Karpas-422 (cell line): ENCODE results near the gene STOML1. TPM values are rescaled to one million over a fixed set of nuclear protein-coding genes. Genes with fewer than 3 reads are reported as not detected.

Experiments
- DNase-seq: peaks from one replicate; pipeline ENCODE4 v3.0.0-alpha.2; 2015
- H2AFZ ChIP-seq: fragments of 200-600 bp; sonication (generic); 2 replicates; pipeline ENCODE4 v1.6.1; 2014; ENCODE audit warnings: antibody characterized with exemption, low read length, mixed read lengths
- H3K27ac ChIP-seq: fragments of 200-600 bp; sonication (generic); 2 replicates; pipeline ENCODE4 v1.5.1; 2014; ENCODE audit warnings: mild to moderate bottlenecking, low read length, moderate library complexity
- H3K27me3 ChIP-seq: fragments of 200-600 bp; sonication (generic); 2 replicates; pipeline ENCODE4 v1.6.1; 2014; ENCODE audit warnings: low read length, mixed read lengths
- H3K36me3 ChIP-seq: fragments of 200-600 bp; sonication (generic); 2 replicates; pipeline ENCODE4 v1.6.1; 2014; ENCODE audit warnings: low read length, mixed read lengths; ENCODE audit not compliant: insufficient read depth
- H3K4me1 ChIP-seq: fragments of 200-600 bp; sonication (generic); 2 replicates; pipeline ENCODE4 v1.6.1; 2014; ENCODE audit warnings: mild to moderate bottlenecking, low read length, mixed read lengths
- H3K4me2 ChIP-seq: fragments of 200-600 bp; sonication (generic); 2 replicates; pipeline ENCODE4 v1.6.1; 2014; ENCODE audit warnings: low read length, low read depth, mild to moderate bottlenecking; ENCODE audit not compliant: poor library complexity, severe bottlenecking
- H3K4me3 ChIP-seq: fragments of 200-600 bp; sonication (generic); 2 replicates; pipeline ENCODE4 v1.5.1; 2014; ENCODE audit warnings: mild to moderate bottlenecking, antibody characterized with exemption, low read length, mixed read lengths
- H3K79me2 ChIP-seq: fragments of 200-600 bp; sonication (generic); 2 replicates; pipeline ENCODE4 v1.6.1; 2014; ENCODE audit warnings: mild to moderate bottlenecking, low read length, mixed read lengths
- H3K9ac ChIP-seq: fragments of 200-600 bp; sonication (generic); 2 replicates; pipeline ENCODE4 v1.6.0; 2014; ENCODE audit warnings: low read length
- H3K9me2 ChIP-seq: fragments of 200-600 bp; sonication (generic), shearing (Covaris generic); replicated peaks from 2 replicates; pipeline ENCODE4 v1.6.0; 2014; ENCODE audit warnings: mild to moderate bottlenecking, low read length, moderate library complexity; ENCODE audit not compliant: insufficient read depth
- H3K9me3 ChIP-seq: fragments of 300-700, 200-600 bp; sonication (generic); 2 replicates; pipeline ENCODE4 v1.6.1; 2014; ENCODE audit warnings: low read length, mixed read lengths
- H4K20me1 ChIP-seq: fragments of 200-600 bp; sonication (generic); 2 replicates; pipeline ENCODE4 v1.6.1; 2014; ENCODE audit warnings: mild to moderate bottlenecking, antibody characterized with exemption, low read length, low read depth; ENCODE audit not compliant: insufficient read depth
- total RNA-seq: library from RNA; depleted of rRNA; stranded (reverse); fragments of >200 nt; shearing (Covaris generic); gene quantifications from 2 replicates; pipeline ENCODE4 v1.2.3, GENCODE V29; 2014; ENCODE audit warnings: low replicate concordance

STOML1 gene
- total RNA-seq, 1 experiment from 2014 or later = 2.3 TPM

DNA sequence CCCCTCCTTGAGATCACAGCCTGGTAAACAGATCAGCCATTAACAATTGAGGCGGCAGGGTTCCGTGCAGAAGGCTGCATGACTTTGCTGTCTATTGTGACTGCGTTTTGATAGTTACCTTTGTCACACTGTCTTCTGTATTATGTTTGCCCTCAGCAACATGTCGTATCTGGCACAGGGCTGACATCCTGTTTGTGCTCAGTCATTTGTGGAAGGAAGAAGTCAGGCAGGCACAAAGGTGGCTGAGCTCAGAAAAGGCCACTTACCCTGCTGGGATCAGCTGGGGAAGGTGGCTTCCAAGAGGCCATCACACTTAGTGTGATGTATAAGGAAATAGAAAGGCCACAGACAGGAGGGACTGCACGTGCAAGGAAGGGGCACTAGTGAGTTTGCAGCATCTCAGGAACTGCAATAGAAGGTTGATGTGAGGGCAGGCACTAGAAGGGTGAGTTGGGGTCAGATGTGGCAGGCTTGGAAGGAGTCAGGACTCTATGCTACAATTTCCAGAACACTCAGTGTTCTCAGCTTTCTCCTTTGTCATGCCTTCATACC is 15.8 kb upstream of the STOML1 start:
- Histone ChIP-seq H3K4me3 (no peak overlapping the region), H3K79me2 (peaks cover 88% of the 10 kb centered on the region), H3K4me1 (peaks cover 16% of the 10 kb centered on the region), H3K27ac (no peak overlapping the region), H3K36me3 (peaks cover 28% of the 10 kb centered on the region), H3K9ac (no peak overlapping the region), H3K27me3 (no peaks in the 10 kb centered on the region), H3K9me2 (no peaks in the 10 kb centered on the region), H2AFZ (no peak overlapping the region), H3K9me3 (no peaks in the 10 kb centered on the region), H4K20me1 (no peaks in the 10 kb centered on the region), H3K4me2 (no peak overlapping the region)
- no peak for DNase-seq

DNA sequence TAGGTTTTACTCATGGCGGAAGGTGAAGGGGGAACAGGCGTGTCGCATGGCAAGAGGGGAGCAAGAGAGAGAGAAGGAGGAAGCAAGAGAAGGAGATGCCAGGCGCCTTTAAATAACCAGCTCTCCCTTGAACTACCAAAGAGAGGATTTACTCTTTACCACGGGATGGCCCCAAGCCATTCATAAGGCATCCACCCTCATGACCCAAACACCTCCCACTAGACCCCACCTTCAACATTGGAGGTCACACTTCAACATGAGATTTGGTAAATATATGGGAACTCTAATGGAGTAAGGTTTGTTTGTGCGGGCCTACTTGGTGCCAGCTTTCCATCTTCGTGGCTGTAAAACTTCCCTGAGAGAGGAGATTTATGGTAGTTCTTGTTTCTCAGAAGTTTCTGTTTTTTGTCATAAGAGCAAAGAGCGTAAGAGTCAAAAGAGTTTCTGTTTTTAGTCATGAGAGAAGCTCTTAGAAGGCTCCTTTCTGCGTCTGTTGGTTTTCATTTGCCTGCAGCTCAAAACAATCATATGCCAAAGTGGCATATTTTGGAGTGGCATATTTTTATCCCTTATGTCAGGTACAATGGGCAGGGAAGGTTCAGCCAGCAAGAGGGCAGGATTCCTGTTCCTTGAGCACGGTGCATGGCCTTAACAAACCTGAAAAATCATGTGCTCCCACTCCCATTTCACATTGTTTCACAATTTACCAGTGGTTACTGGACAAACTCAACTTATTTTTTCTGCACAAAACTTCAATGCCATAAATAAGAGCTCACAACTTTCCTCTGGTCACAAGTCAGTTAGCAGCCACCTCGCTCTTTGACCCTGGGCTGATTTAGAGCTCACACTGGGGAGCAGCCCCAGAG is 14.9 kb upstream of the STOML1 start:
- no peak for DNase-seq
- no peak overlapping the region for H3K4me3 ChIP-seq
- no peaks in the 10 kb centered on the region for H4K20me1 ChIP-seq
- H3K9ac ChIP-seq = no peak overlapping the region
- peaks cover 88% of the 10 kb centered on the region for H3K79me2 ChIP-seq
- H3K9me2 ChIP-seq = no peaks in the 10 kb centered on the region
- no peak overlapping the region for H2AFZ ChIP-seq
- H3K27ac ChIP-seq = no peak overlapping the region
- peaks cover 16% of the 10 kb centered on the region for H3K4me1 ChIP-seq
- H3K36me3 ChIP-seq = peaks cover 31% of the 10 kb centered on the region
- H3K9me3 ChIP-seq = no peaks in the 10 kb centered on the region
- no peaks in the 10 kb centered on the region for H3K27me3 ChIP-seq
- H3K4me2 ChIP-seq = no peak overlapping the region

DNA sequence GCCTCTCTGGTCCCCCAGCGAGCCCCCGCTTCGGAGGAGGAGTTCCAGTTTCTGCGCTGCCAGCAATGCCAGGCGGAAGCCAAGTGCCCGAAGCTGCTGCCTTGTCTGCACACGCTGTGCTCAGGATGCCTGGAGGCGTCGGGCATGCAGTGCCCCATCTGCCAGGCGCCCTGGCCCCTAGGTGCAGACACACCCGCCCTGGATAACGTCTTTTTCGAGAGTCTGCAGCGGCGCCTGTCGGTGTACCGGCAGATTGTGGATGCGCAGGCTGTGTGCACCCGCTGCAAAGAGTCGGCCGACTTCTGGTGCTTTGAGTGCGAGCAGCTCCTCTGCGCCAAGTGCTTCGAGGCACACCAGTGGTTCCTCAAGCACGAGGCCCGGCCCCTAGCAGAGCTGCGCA is 5.9 kb upstream of the STOML1 start:
- Histone ChIP-seq H3K4me2 (no peak overlapping the region), H3K9me3 (no peaks in the 10 kb centered on the region), H4K20me1 (no peaks in the 10 kb centered on the region), H3K27me3 (no peaks in the 10 kb centered on the region), H3K79me2 (peaks cover 76% of the 10 kb centered on the region), H3K4me1 (peaks cover 29% of the 10 kb centered on the region), H3K9me2 (no peaks in the 10 kb centered on the region), H2AFZ (no peak overlapping the region), H3K4me3 (no peak overlapping the region), H3K36me3 (peaks cover 9% of the 10 kb centered on the region; the same call in 1 of the 2 replicates), H3K9ac (no peak overlapping the region), H3K27ac (no peak overlapping the region)
- DNase-seq = no peak

DNA sequence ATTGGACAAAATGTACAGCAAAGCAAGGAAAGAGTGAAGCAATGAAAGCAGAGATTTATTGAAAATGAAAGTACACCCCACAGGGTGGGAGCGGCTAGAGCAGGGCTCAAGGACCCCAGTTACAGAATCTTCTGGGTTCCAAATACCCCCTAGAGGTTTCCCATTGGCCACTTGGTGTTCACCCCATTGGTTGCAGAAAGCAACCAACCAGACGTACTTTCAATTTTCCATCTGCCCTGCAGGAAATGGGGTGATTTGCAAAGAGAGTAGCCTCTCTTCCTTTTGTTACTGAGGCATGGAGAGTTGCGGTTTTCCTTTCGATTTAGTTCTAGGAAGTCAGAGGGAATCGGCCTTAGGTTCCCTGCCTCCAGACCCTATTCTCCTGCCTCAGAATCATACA is 4.8 kb upstream of the STOML1 start:
- Histone ChIP-seq H3K4me2 (peak overlapping the region; percentile 73), H3K27me3 (no peaks in the 10 kb centered on the region), H3K9me3 (no peaks in the 10 kb centered on the region), H3K9ac (peak overlapping the region; percentile 94), H3K36me3 (peaks cover 6% of the 10 kb centered on the region; the same call in 1 of the 2 replicates), H3K79me2 (peaks cover 69% of the 10 kb centered on the region), H3K4me1 (peaks cover 36% of the 10 kb centered on the region), H2AFZ (no peak overlapping the region), H4K20me1 (no peaks in the 10 kb centered on the region), H3K9me2 (no peaks in the 10 kb centered on the region), H3K27ac (peak overlapping the region; percentile 64), H3K4me3 (peak overlapping the region; percentile 83)
- DNase-seq = peak; percentile 68

DNA sequence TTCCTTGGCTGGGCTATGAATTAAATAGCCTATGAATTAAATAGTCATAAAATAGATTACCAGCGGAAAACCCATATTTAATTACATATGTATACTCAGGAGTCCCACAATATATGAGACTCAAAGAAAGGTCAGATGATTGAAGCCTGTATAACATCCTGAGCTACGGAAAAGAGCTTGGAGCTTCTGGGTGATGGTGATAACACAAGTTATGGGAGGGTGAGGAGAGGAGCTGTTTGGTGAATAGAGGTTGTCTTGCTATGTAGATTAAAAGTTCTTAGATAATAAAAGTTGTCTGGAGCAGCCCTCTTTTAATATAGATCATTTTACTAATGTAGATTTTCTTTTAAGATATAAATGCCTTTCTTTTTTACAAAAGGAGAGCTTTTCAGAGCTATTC is 4.2 kb upstream of the STOML1 start:
- Histone ChIP-seq H3K4me3 (peak overlapping the region; percentile 83), H3K4me2 (peak overlapping the region; percentile 73), H3K9me2 (no peaks in the 10 kb centered on the region), H4K20me1 (no peaks in the 10 kb centered on the region), H3K79me2 (peaks cover 62% of the 10 kb centered on the region), H3K9me3 (no peaks in the 10 kb centered on the region), H3K36me3 (no peaks in the 10 kb centered on the region; the same call in 1 of the 2 replicates), H3K27me3 (no peaks in the 10 kb centered on the region), H3K4me1 (peaks cover 40% of the 10 kb centered on the region), H3K9ac (peak overlapping the region; percentile 94), H2AFZ (no peak overlapping the region), H3K27ac (peak overlapping the region; percentile 64)
- no peak for DNase-seq

DNA sequence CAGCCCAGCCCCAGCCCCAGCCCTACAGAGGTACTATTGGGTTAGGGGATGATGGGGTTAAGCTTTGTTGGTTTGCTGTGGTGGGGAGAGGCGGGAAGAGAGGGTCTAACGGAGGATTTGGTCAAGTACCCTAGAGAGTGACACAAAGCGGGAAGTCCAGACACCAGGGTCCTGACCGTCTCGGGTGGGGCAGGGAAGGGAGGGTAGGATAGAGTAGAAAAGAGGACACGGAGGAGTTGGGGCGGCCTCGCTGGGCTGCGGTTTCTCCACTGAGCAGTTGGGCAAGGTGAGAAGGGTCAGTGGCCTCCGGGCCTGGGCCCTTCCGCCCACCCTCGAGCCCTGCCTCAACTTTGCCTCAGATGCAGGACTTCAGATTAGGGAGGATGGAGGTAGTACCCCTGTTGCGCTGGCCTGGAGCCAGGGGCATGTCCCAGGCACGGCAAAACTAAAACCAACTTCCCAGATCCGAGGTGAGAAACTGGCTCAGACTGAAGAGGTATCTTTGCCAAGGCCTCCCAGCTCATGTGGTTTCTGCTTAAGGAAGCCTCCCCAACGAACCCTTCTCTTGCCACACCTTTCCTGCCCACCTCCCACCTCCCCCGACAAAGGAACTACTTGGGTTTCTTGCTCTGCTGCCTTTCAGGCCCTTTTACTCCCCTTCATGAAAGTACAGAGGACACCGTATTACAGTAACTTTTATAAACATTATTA is 3.0 kb upstream of the STOML1 start:
- peak overlapping the region; percentile 73 for H3K4me2 ChIP-seq
- H3K4me1 ChIP-seq = peaks cover 45% of the 10 kb centered on the region
- H3K9ac ChIP-seq = peak overlapping the region; percentile 94
- H3K9me2 ChIP-seq = no peaks in the 10 kb centered on the region
- peak overlapping the region; percentile 64 for H3K27ac ChIP-seq
- DNase-seq = peak; percentile 57
- H3K9me3 ChIP-seq = no peaks in the 10 kb centered on the region
- H2AFZ ChIP-seq = no peak overlapping the region
- H3K4me3 ChIP-seq = peak overlapping the region; percentile 83
- H3K27me3 ChIP-seq = no peaks in the 10 kb centered on the region
- H3K36me3 ChIP-seq = no peaks in the 10 kb centered on the region; the same call in 1 of the 2 replicates
- H4K20me1 ChIP-seq = no peaks in the 10 kb centered on the region
- peaks cover 52% of the 10 kb centered on the region for H3K79me2 ChIP-seq

DNA sequence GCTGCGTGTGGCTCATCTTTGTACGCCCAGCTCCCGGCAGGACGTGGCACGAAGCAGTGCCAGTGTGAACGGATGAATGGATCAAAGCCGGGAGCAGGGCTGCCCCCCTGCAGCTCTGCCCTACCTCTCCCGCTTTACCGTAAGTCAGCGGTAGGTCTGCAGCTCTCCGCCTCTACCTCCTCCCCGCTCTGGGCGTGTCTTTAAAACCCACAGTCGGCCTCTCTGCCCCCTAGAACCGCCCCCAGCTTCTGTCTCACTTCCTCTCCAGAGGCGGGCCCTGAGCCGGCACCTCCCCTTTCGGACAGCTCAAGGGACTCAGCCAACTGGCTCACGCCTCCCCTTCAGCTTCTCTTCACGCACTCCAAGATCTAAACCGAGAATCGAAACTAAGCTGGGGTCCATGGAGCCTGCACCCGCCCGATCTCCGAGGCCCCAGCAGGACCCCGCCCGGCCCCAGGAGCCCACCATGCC is 2.4 kb upstream of the STOML1 start, which contains the start of gene PML:
Gene PML (plus strand): TSS at position 304 of the 471 bp plus-strand sequence. CDS start 97 bp downstream, at position 401.
- Histone ChIP-seq H3K79me2 (peaks cover 49% of the 10 kb centered on the region), H4K20me1 (no peaks in the 10 kb centered on the region), H3K27me3 (no peaks in the 10 kb centered on the region), H3K4me1 (peaks cover 45% of the 10 kb centered on the region), H3K27ac (peak within 1 kb of the TSS; percentile 64), H2AFZ (peak within 1 kb of the TSS; percentile 66; the same call in 1 of the 2 replicates), H3K9me2 (no peaks in the 10 kb centered on the region), H3K9me3 (no peaks in the 10 kb centered on the region), H3K4me2 (peak within 1 kb of the TSS; percentile 73), H3K36me3 (no peaks in the 10 kb centered on the region; the same call in 1 of the 2 replicates), H3K9ac (peak within 1 kb of the TSS; percentile 94), H3K4me3 (peak within 1 kb of the TSS; percentile 83)
- DNase-seq = peak; percentile 98
